Measurements from ENCODE around the gene AQP3.

- TF ChIP-seq CTCF (IDR thresholded peaks at IDR 0.05; ENCODE audit: low read depth, low read length): no peak
- no peak for TF ChIP-seq EZH2phosphoT487 (IDR thresholded peaks at IDR 0.05; ENCODE audit: low read depth)
These were observed 22.5 kb upstream of the AQP3 start for GRCh38 chr9:33469891-33470290.

All from OCI-LY3 (cell line).